ENCODE results near the gene MAP3K4. TPM values are rescaled to one million over a fixed set of nuclear protein-coding genes. Genes with fewer than 3 reads are reported as not detected.

The MAP3K4 gene
- total RNA-seq, 1 donor from 2014 or later: 66.5 TPM

GRCh38 chr6:161166677-161167076 is 175.1 kb downstream of the MAP3K4 start:
- ATAC-seq (ENCODE audit: low read depth) (no peak), DNase-seq (no peak)
- no peak overlapping the region for H3K27ac Mint-ChIP-seq
- H3K4me3 Mint-ChIP-seq: no peak overlapping the region
- H3K36me3 Mint-ChIP-seq (ENCODE audit: low read depth): peaks cover 9% of the 10 kb centered on the region
- H3K27me3 Mint-ChIP-seq: no peaks in the 10 kb centered on the region
- intact Hi-C loops (cut with micrococcal nuclease): no loop called here
- POLR2A ChIA-PET: no interaction called here
- no peak for TF ChIP-seq CTCF (IDR thresholded peaks at IDR 0.05)
- CTCF ChIA-PET: no interaction called here
- H3K4me1 Mint-ChIP-seq: peaks cover 32% of the 10 kb centered on the region
- no peaks in the 10 kb centered on the region for H3K9me3 Mint-ChIP-seq
